GM12873 (cell line): ENCODE measurements around the gene USP15.

Experiments
- CTCF ChIP-seq: IDR thresholded peaks from 2 replicates; pipeline ENCODE4 v1.5.1; 2012; ENCODE audit warnings: low read depth, mild to moderate bottlenecking, moderate library complexity, low read length, control low read depth; ENCODE audit not compliant: insufficient read depth; ENCODE audit errors: missing control alignments

Gene USP15

GRCh38 chr12:62331306-62331705 is 71.1 kb downstream of the USP15 start:
- TF ChIP-seq CTCF: no peak

GRCh38 chr12:62332598-62332997 is 72.4 kb downstream of the USP15 start:
- TF ChIP-seq CTCF: no peak

GRCh38 chr12:62335057-62335456 is 74.9 kb downstream of the USP15 start:
- TF ChIP-seq CTCF: no peak

- TF ChIP-seq CTCF: no peak
Measured at GRCh38 chr12:62335796-62336195, 75.6 kb downstream of the USP15 start.

DNA sequence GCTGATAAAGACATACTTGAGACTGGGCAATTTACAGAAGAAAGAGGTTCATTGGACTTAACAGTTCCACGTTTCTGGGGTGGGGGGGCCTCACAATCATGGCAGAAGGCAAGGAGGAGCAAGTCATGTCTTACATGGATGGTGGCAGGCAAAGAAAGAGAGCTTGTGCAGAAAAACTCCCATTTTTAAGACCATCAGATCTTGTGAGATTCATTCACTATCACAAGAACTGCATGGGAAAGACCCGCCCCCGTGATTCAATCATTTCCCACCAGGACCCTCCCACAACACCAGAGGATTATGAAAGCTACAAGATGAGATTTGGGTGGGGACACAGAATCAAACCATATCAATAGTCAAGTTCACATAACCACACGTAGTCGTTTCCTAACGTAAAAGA is 85.5 kb downstream of the USP15 start:
- TF ChIP-seq CTCF: no peak

DNA sequence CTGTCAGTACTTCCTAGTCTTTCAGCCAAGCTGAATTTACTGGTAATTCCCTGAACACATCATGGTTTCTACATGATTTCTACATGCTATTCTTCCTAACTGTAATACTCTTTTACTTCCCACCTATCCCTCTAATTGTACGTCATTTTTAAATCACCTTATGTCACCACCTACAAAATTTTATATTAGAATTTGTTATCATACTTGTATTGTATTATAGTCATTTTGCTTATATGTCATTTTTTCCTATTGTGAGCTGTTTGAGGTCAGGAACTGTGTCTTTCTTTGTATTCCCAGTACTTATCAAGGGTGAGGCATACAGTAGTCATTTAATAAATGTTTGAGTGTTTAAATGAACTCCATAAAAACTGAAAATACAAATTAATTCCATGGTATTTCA is 86.6 kb downstream of the USP15 start:
- TF ChIP-seq CTCF: no peak

GRCh38 chr12:62347922-62348650 is 87.9 kb downstream of the USP15 start:
- no peak for TF ChIP-seq CTCF
